ENCODE data around the gene HOMER3.

Gene HOMER3

GRCh38 chr19:18940769-18941627 lies at the start of gene HOMER3:
Gene HOMER3 (minus strand): TSS chr19:18941217. CDS start chr19:18938982, 2,235 bp downstream.
- DNase-seq (ENCODE audit: low read depth): peak; percentile 64

GRCh38 chr19:18990128-18990708 lies 49.2 kb upstream of the HOMER3 start:
- DNase-seq (ENCODE audit: low read depth): no peak

GRCh38 chr19:18989316-18989715 lies 48.3 kb upstream of the HOMER3 start:
- DNase-seq (ENCODE audit: low read depth): no peak

- no peak for DNase-seq (ENCODE audit: low read depth)
Measured at GRCh38 chr19:18987456-18987855, 46.4 kb upstream of the HOMER3 start.

GRCh38 chr19:18985257-18985656 lies 44.2 kb upstream of the HOMER3 start:
- no peak for DNase-seq (ENCODE audit: low read depth)

- DNase-seq (ENCODE audit: low read depth): no peak
Measured at GRCh38 chr19:18984251-18984650, 43.2 kb upstream of the HOMER3 start.

GRCh38 chr19:18982669-18983068 lies 41.7 kb upstream of the HOMER3 start:
- no peak for DNase-seq (ENCODE audit: low read depth)

- no peak for DNase-seq (ENCODE audit: low read depth)
Measured at GRCh38 chr19:18980432-18981020, 39.5 kb upstream of the HOMER3 start.

GRCh38 chr19:18978616-18979015 lies 37.6 kb upstream of the HOMER3 start:
- DNase-seq (ENCODE audit: low read depth): no peak

GRCh38 chr19:18975869-18976268 lies 34.9 kb upstream of the HOMER3 start:
- DNase-seq (ENCODE audit: low read depth): no peak

- no peak for DNase-seq (ENCODE audit: low read depth)
Measured at GRCh38 chr19:18975011-18975410, 34.0 kb upstream of the HOMER3 start.

GRCh38 chr19:18972851-18973250 lies 31.8 kb upstream of the HOMER3 start:
- no peak for DNase-seq (ENCODE audit: low read depth)

GRCh38 chr19:18972301-18972811 lies 31.3 kb upstream of the HOMER3 start:
- no peak for DNase-seq (ENCODE audit: low read depth)

- DNase-seq (ENCODE audit: low read depth): no peak
Measured at GRCh38 chr19:18969931-18970659, 29.1 kb upstream of the HOMER3 start.

- DNase-seq (ENCODE audit: low read depth): no peak
Measured at GRCh38 chr19:18967358-18968146, 26.5 kb upstream of the HOMER3 start.

- DNase-seq (ENCODE audit: low read depth): no peak
Measured at GRCh38 chr19:18966307-18966706, 25.3 kb upstream of the HOMER3 start.

GRCh38 chr19:18964121-18964520 lies 23.1 kb upstream of the HOMER3 start:
- no peak for DNase-seq (ENCODE audit: low read depth)

- no peak for DNase-seq (ENCODE audit: low read depth)
Measured at GRCh38 chr19:18961767-18962620, 21.0 kb upstream of the HOMER3 start.

GRCh38 chr19:18960370-18960769 lies 19.4 kb upstream of the HOMER3 start:
- no peak for DNase-seq (ENCODE audit: low read depth)

GRCh38 chr19:18955042-18955441 lies 14.0 kb upstream of the HOMER3 start:
- DNase-seq (ENCODE audit: low read depth): no peak

GRCh38 chr19:18954094-18954493 lies 13.1 kb upstream of the HOMER3 start:
- DNase-seq (ENCODE audit: low read depth): no peak

All from stimulated activated CD8-positive, alpha-beta memory T cell treated with anti-CD3 and anti-CD28 coated beads, Interleukin-12 subunit alpha, Interleukin-12 subunit beta, amount 100 ng/mL, for 1 hour (primary cell).